D721Med (cell line): ENCODE measurements around the gene KIF15.
"Not testable (repeated sequence)": the region's sequence is repeated elsewhere in the genome, so short reads cannot be mapped to it uniquely, and the experiment has no call there.

Experiments used
- DNase-seq: peaks from one replicate; pipeline ENCODE4 v3.0.0; 2011; ENCODE audit warnings: low spot score; ENCODE audit not compliant: insufficient read length
- FAIRE-seq: peaks from 2 replicates; lab custom pipeline; 2011; peaks lifted over from hg19 to GRCh38; lab: Jason Lieb, UNC
- CTCF ChIP-seq: IDR thresholded peaks from 2 replicates; pipeline ENCODE4 v1.5.1; 2012; ENCODE audit warnings: mild to moderate bottlenecking, control low read depth; ENCODE audit not compliant: insufficient read depth; ENCODE audit errors: missing control alignments

The KIF15 gene

GRCh38 chr3:44845528-44846520, 84.2 kb downstream of the KIF15 start:
- DNase-seq = no peak
- no peak for FAIRE-seq
- no peak for TF ChIP-seq CTCF

- FAIRE-seq (no peak), DNase-seq (no peak)
- TF ChIP-seq CTCF = no peak
Measured at GRCh38 chr3:44848634-44849033, 87.0 kb downstream of the KIF15 start.

- not testable (repeated sequence) for DNase-seq, FAIRE-seq
Measured at GRCh38 chr3:44856663-44857062, 95.1 kb downstream of the KIF15 start.

GRCh38 chr3:44860117-44860516, 98.5 kb downstream of the KIF15 start:
- no peak for DNase-seq
- no peak for FAIRE-seq
- no peak for TF ChIP-seq CTCF

- DNase-seq (peak; percentile 92), FAIRE-seq (no peak)
- peak; percentile 17 for TF ChIP-seq CTCF
Measured at GRCh38 chr3:44861412-44862225, 100.0 kb downstream of the KIF15 start, which contains the start of gene TMEM42. TSS of gene TMEM42 (plus strand) at chr3:44861912. CDS start at chr3:44861925, 13 bp downstream.

GRCh38 chr3:44862226-44862637, 100.6 kb downstream of the KIF15 start:
- FAIRE-seq (no peak), DNase-seq (no peak)

More at GRCh38 chr3:44862226-44862637, 100.6 kb downstream of the KIF15 start:
- no peak for TF ChIP-seq CTCF
